PC-3 (cell line): ENCODE measurements around the gene TMOD3.

Experiments used
- CTCF ChIP-seq: fragments of 300-600 bp; sonication (generic); conservative IDR thresholded peaks from 2 replicates; pipeline ENCODE4 v1.5.1; 2017; ENCODE audit warnings: antibody characterized with exemption, low read depth, mild to moderate bottlenecking, low read length
- EZH2 ChIP-seq: fragments of 300-600 bp; sonication (generic); IDR thresholded peaks from one replicate; pipeline ENCODE4 v1.6.1; 2017; ENCODE audit warnings: antibody characterized with exemption, mild to moderate bottlenecking, low read length; ENCODE audit not compliant: unreplicated experiment
- EZH2phosphoT487 ChIP-seq: fragments of 300-600 bp; sonication (generic); IDR thresholded peaks from 2 replicates; pipeline ENCODE4 v1.6.1; 2018; ENCODE audit warnings: mild to moderate bottlenecking, antibody characterized with exemption, low read length, borderline replicate concordance

DNA sequence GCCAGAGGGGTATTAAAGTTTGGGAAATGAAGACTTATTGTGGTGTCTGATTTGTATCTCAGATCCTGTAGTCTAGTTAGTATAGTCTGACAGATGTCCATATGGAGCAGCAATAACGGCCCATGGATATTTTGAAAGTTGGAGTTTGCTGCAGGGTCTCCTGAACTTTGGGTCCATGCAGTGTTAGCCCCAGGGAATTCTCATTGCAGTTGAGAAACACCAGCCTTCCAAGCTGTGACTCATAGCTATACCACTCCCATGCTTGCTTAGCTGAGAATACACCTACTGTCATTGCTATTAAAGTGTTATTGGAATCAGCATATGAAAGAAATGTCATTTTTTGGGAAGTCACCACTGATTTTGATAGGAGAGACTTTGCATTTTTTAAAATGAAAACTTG, 48.8 kb upstream of the TMOD3 start:
- TF ChIP-seq CTCF (no peak), EZH2 (no peak), EZH2phosphoT487 (no peak)
